ENCODE measurements around the gene GNG10. TPM values are rescaled to one million over a fixed set of nuclear protein-coding genes. Genes with fewer than 3 reads are reported as not detected.

GNG10 gene
- total RNA-seq, 4 donors from 2014 or later = 32.8 to 89.0 (median 69.3) TPM

- no peaks in the 10 kb centered on the region for H3K27me3 ChIP-seq
- no peaks in the 10 kb centered on the region for H3K36me3 ChIP-seq
- H3K4me3 ChIP-seq = peak within 1 kb of the TSS; percentile 83 to 94
- no peaks in the 10 kb centered on the region for H3K4me1 ChIP-seq
- peak; percentile 95 for DNase-seq
- TF ChIP-seq POLR2A (IDR thresholded peaks at IDR 0.05) (peak; percentile 99 to 100), CTCF (IDR thresholded peaks at IDR 0.05) (peak in 1 of 4 experiments; percentile 17)
- intact Hi-C loops (cut with DNase I; ENCODE audit: low total_unique reads) = no loop called here
- H3K27ac ChIP-seq = peak within 1 kb of the TSS; percentile 69 to 87
- no peaks in the 10 kb centered on the region for H3K9me3 ChIP-seq
These were observed 30.0 kb upstream of the GNG10 start, which contains the start of gene DNAJC25 for GRCh38 chr9:111631214-111631971. Gene DNAJC25 (plus strand): TSS chr9:111631334. CDS start chr9:111631408, 74 bp downstream.

- H3K27ac ChIP-seq = peak overlapping the region; percentile 69 to 87
- intact Hi-C loops (cut with DNase I; ENCODE audit: low total_unique reads) = no loop called here
- TF ChIP-seq CTCF (IDR thresholded peaks at IDR 0.05) (no peak), POLR2A (IDR thresholded peaks at IDR 0.05) (no peak)
These were observed 29.3 kb upstream of the GNG10 start for GRCh38 chr9:111632060-111632459.

DNA sequence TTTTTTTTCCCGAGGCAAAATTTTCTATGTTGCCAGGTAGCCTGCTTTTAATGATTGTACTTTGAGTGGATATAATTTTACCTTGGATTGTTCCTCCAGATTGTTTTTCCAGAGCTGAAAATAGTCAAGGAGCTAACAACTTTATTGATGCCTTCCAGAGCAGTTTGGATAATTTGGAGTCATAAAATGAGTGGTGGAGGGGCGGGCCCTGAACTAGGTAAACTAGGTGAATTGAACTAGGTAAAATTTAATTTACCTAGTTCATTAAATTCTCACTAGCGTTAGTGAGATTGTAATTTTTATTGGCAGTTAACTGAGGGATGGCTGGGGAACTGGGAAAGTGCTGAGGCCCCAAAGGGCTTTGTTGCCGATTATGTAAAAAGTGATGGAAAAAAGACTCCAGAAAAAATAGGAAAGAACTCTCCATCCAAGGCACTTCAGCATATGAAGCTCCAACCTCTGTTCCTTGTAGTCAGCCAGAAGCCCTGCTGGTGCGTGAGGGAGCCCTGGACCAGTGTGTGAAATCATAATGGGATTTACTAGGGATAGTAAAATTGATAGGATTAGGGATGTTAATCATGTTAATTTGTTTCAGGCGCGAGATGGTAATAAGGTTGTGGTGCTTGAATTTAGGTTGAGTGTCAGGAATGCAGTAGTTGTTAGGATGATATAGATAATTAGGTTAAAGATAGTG lies 28.6 kb upstream of the GNG10 start:
- no peaks in the 10 kb centered on the region for H3K27me3 ChIP-seq
- H3K4me1 ChIP-seq = no peaks in the 10 kb centered on the region
- peak overlapping the region in 1 of 2 donors; percentile 94 for H3K4me3 ChIP-seq
- H3K36me3 ChIP-seq = no peaks in the 10 kb centered on the region
- no peak for TF ChIP-seq CTCF (IDR thresholded peaks at IDR 0.05)
- intact Hi-C loops (cut with DNase I; ENCODE audit: low total_unique reads) = no loop called here
- no peaks in the 10 kb centered on the region for H3K9me3 ChIP-seq
- H3K27ac ChIP-seq = no peak overlapping the region
- no peak for DNase-seq

More at GRCh38 chr9:111632060-111632459, 29.3 kb upstream of the GNG10 start:
- no peaks in the 10 kb centered on the region for H3K4me1 ChIP-seq
- H3K4me3 ChIP-seq = peak overlapping the region; percentile 83 to 94
- H3K9me3 ChIP-seq = no peaks in the 10 kb centered on the region
- H3K27me3 ChIP-seq = no peaks in the 10 kb centered on the region
- no peak for DNase-seq
- no peaks in the 10 kb centered on the region for H3K36me3 ChIP-seq

GRCh38 chr9:111633389-111633736 lies 28.0 kb upstream of the GNG10 start:
- TF ChIP-seq CTCF (IDR thresholded peaks at IDR 0.05) = no peak
- no peak for TF ChIP-seq POLR2A (IDR thresholded peaks at IDR 0.05)
- no peak for DNase-seq
- Histone ChIP-seq H3K9me3 (no peaks in the 10 kb centered on the region), H3K27me3 (no peaks in the 10 kb centered on the region), H3K4me1 (no peaks in the 10 kb centered on the region), H3K36me3 (no peaks in the 10 kb centered on the region), H3K4me3 (no peak overlapping the region), H3K27ac (no peak overlapping the region)
- intact Hi-C loops (cut with DNase I; ENCODE audit: low total_unique reads) = no loop called here

- Histone ChIP-seq H3K4me3 (no peak overlapping the region), H3K27me3 (no peaks in the 10 kb centered on the region), H3K4me1 (no peaks in the 10 kb centered on the region), H3K27ac (no peak overlapping the region), H3K36me3 (no peaks in the 10 kb centered on the region), H3K9me3 (no peaks in the 10 kb centered on the region)
- no peak for DNase-seq
- intact Hi-C loops (cut with DNase I; ENCODE audit: low total_unique reads) = no loop called here
- TF ChIP-seq CTCF (IDR thresholded peaks at IDR 0.05) = no peak
- no peak for TF ChIP-seq POLR2A (IDR thresholded peaks at IDR 0.05)
These were observed 26.5 kb upstream of the GNG10 start for GRCh38 chr9:111634860-111635259.
